ENCODE data around the gene C3orf70.

The C3orf70 gene, protein sequence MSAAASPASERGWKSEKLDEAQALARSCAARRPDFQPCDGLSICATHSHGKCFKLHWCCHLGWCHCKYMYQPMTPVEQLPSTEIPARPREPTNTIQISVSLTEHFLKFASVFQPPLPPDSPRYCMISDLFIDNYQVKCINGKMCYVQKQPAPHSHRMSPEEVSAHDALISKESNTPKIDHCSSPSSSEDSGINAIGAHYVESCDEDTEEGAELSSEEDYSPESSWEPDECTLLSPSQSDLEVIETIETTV

GRCh38 chr3:185152410-185153170, at the start of gene C3orf70:
Gene C3orf70 (minus strand): TSS chr3:185153060. CDS start chr3:185152823, 237 bp downstream.
- DNase-seq, result peak; percentile 11

DNA sequence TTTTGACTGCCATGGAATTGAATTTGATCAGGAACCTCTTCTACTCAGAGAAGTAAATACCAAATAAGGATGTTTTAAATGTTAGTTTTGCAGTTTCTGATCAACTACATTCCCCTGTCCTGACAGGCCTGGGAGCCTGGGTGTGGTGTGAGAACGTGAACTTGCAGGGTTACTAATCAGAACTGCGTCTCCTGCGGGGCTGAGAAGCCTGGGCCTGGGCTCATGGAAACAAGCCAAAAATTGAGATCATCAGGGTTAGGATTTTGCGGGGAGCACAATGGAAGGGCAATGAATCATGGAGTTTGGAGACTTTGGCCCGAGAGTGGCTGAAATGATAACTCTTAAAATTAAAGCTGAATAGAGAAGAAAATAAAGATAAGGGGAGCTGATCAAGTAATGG, 47.8 kb upstream of the C3orf70 start:
- no peak for DNase-seq

DNA sequence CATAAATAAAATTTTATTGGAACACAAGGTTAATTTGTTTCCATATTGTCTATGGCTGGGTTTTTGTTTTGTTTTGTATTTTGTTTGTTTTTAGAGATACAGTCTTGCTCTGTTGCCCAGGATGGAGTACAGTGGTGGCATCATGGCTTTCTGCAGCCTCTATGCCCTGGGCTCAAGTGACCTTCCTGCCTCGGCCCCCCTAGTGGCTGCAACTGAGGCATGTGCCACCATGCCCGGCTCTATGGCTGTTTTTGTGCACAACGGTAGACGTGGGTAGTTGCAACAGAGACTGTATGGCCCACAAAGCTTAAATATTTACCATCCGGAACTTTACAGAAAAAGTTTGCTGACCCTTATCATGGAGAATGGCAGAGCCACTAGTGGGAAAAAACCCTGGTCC, 46.8 kb upstream of the C3orf70 start:
- no peak for DNase-seq

GRCh38 chr3:185199206-185199605, 46.3 kb upstream of the C3orf70 start:
- DNase-seq, result no peak

DNA sequence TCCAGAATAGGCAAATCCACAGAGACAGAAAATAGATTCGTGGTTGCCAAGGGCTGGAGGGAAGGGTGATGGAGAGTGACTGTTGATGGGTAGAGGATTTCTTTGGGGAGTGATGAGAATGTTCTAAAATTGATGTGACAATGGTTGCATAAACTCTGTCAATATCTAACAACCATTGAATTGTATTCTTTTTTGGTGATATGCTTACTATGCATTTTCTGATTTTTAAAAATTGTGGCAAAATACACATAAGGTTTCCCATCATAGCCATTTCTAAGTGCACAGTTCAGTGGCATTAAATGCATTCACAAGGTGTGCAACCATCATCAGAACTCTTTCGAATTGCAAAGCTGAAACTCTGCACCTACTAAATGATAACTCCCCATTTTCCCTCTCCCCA, 44.2 kb upstream of the C3orf70 start:
- no peak for DNase-seq

DNA sequence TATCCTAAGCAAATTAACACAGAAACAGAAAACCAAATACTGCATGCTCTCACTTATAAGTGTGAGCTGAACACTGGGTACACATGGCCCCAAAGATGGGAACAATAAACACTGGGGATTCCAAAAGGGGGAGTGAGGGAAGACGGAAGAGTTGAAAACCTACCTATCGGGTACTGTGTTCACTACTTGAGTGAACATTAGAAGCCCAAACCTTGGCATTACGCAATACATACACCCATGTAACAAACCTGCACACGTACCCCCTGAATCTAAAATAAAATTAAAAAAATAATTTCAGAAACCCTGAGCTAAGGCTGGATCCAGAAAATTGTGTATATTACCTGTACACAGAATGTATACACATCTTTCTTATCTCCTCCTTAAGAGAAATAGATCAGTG, 42.8 kb upstream of the C3orf70 start:
- DNase-seq, result no peak

- no peak for DNase-seq
These were observed 36.0 kb upstream of the C3orf70 start for GRCh38 chr3:185188816-185189215.

GRCh38 chr3:185187391-185187790, 34.5 kb upstream of the C3orf70 start:
- no peak for DNase-seq

DNA sequence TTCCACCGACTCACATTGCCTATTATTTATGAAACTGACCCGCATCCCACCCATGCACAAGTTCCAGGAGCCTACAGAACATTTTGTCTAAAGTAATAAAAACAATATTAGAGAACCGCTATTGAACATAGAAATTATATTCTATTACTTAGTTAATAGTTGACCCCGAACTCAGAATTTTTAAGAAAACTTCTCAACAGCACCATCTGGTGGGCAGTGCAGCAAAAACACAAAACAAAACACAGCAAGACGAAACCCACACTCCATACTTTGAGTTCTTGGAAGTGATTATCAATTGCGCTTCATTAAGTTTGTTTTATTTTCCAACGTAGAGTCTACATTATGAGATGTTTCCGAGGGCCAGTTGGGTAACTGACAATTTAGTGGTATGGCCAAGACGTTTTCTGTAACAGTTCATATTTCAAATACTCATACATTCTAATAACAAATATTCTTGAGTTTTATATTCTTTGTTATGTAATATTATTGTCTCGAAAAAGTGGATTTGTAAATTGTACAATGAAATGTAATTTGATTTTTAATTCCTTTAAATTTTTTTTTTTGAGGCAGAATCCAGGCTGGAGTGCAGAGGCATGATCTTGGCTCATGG, 24.0 kb upstream of the C3orf70 start:
- DNase-seq, result peak; percentile 9

GRCh38 chr3:185175370-185175987, 22.6 kb upstream of the C3orf70 start:
- DNase-seq, result no peak

GRCh38 chr3:185172086-185173049, 19.5 kb upstream of the C3orf70 start:
- DNase-seq, result no peak

DNA sequence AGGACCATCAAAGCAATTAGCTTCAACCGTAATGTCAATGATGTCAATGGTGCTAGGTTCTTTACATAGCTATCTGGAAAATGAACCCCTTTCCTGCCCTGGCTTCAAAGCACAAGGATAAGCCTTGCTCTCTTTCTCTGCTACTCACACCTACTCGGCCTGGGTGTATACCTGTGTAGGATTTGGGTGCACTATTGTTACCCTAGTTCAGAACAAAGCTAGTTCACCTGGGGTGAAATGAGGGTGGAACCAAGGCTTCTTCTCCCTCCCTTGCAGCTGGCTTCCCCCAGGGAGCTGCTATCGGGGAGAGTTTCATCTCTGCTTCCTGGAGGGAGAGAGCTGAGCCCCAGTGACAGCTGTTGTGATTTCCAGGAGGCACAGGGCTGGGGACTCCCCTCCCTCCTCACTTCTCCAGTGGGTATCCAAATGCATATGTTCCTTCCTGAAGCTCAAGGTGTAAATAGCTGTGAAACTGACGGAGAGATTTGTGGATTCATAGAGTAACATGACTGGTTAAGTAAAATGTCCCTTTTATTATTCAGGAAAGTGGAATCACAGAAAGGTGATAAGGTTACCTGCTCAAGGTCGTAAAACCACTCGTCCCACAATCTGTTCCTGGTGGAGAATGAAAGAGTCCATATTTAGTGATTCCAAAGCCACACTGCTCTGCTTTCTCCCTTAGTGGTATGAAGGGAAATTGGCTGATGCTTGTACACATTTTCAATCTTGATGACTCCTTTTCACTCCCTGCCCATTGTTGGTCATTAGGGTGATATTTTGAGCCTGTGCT, 11.8 kb upstream of the C3orf70 start:
- no peak for DNase-seq

DNA sequence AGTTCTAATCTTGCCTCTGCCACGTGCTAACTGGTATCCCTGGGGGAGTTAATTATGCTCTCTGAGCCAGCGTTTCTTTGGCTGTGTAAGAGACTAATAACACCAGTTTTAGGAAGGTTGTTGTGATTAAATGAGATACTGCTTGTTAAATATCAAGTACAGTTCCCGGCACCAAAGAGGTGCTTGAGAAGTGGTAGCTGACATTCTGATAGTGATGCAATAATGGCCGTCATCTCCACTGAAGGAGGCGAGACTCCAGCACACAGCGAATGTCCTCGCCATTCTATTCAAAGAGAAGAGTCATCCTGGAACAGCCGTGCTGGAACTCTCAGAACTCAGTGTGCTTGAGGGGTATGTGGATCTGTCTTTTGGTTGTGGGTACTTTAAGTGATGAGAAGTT, 9.8 kb upstream of the C3orf70 start:
- no peak for DNase-seq

- no peak for DNase-seq
These were observed 8.9 kb upstream of the C3orf70 start for GRCh38 chr3:185161761-185162160.

- DNase-seq, result no peak
These were observed 4.5 kb upstream of the C3orf70 start for GRCh38 chr3:185157347-185157746.

DNA sequence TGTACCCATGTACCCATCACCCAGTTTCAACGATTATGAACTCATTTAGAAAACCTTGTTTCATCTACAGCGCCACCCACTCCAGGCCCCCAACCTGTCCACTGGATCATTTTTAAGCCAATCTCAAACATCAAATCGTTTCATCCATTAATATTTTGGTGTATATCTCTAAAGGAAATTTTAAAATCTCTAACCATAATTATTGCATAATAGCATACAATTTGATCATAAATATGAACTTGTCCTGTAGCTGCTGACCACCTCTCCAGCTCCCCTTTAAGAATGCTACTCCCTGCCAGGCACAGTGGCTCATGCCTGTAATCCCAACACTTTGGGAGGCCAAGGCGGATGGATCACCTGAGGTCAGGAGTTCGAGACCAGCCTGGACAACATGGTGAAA, 2.8 kb upstream of the C3orf70 start:
- DNase-seq, result no peak

GRCh38 chr3:185153861-185154629, 1.2 kb upstream of the C3orf70 start:
- no peak for DNase-seq

GRCh38 chr3:185153171-185153771, 411 bp upstream of the C3orf70 start:
- DNase-seq, result no peak

DNA sequence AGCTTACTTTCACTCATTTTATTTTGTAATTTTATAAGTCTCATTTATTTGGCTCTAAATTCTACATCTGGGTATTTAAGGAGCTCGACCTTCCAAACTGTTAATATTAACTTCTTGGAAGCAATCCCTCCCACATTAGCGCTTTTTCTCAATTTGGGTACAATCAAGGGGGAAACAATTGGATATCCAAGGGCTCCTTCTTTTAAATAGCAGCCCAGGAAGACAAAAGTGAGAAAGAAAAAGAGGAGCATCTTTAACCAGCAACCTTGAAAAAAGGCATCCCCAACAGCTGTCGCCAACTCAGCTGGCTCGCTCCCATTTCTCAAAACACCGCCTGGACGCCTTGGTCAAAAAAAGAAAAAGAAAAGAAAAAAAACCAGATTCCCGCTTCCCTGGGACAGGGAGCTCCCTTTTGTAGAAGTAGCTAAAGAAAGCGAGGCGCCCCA, 873 bp downstream of the C3orf70 start:
- DNase-seq, result no peak
